ENCODE results near the gene TGFA. TPM values are rescaled to one million over a fixed set of nuclear protein-coding genes. Genes with fewer than 3 reads are reported as not detected.

The TGFA gene
- total and polyA plus RNA-seq, 10 of the 15 experiments (the other 5 are each of a cell fraction or from before 2014, with no cell fraction given): 0.03 to 0.23 TPM; not detected in 8

DNA sequence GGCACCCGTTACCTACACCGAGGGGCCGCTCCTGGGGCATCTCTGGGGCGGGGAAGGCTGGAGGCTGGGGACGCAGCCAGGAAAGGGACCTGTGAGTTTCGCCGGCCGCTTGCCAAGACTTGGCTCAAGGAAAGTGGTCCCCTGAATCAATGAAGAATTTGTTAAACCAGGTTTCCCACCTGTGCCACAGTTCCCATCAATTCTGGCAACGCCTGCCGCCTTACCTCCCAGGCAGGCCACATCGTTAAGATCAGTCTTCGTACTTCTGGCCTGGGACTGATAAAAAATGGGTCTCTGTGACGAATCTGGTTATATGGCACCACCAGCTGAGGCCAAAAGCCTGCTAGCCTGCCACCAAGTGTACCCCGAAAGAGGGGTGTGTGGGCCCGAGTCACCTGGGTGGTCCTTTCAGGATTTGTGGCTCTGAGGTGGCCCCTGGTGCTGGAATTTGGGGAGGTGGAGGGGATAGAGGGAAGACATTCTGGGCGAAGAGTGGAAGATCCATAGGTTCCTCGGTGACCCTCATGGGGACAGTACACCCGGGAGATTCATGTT, 789 bp upstream of the TGFA start:
- CTCF ChIA-PET: no interaction called here
- intact Hi-C loops (cut with micrococcal nuclease; ENCODE audit: unreplicated experiment): no loop called here
- H2AFZ ChIP-seq (ENCODE audit: control insufficient read depth, low read depth, low read length): no peak overlapping the region

DNA sequence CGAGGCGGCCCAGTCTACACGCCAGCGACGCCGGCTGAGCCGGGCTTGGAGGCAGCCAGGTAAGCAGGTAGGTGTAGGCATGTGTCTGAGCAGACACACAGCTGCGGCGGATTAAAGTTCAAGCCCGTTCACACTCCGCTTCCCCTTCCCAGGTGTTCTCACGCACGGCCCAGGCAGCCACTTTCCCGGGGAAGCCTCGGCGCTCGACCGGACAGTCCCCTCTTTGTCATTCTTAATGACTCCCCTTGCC, 367 bp downstream of the TGFA start:
- no peak for DNase-seq (ENCODE audit: low read depth, low spot score)
- Histone ChIP-seq H2AFZ (ENCODE audit: control insufficient read depth, low read depth, low read length) (no peak overlapping the region), H3K36me3 (ENCODE audit: control insufficient read depth in 2 of 2, insufficient read depth in 2 of 2, low read length in 1 of 2) (no peaks in the 10 kb centered on the region), H3K27me3 (replicated peaks in 1 of 2; ENCODE audit: control insufficient read depth in 2 of 2, insufficient read depth in 2 of 2, low read length in 1 of 2) (peaks cover 11 to 16% of the 10 kb centered on the region in 2 experiments), H3K9ac (ENCODE audit: control insufficient read depth, insufficient read depth, low read length) (no peak overlapping the region), H3K4me3 (no peak overlapping the region), H3K4me1 (ENCODE audit: control insufficient read depth, insufficient read depth, low read length) (no peaks in the 10 kb centered on the region), H4K20me1 (ENCODE audit: control insufficient read depth, insufficient read depth) (no peaks in the 10 kb centered on the region; the same call in 1 of the 2 replicates), H3K4me2 (ENCODE audit: control insufficient read depth, insufficient read depth) (peak overlapping the region; percentile 59), H3K27ac (ENCODE audit: control insufficient read depth, insufficient read depth) (no peak overlapping the region), H3K79me2 (ENCODE audit: control insufficient read depth, insufficient read depth, low read length) (no peaks in the 10 kb centered on the region), H3K9me3 (replicated peaks; ENCODE audit: control insufficient read depth, insufficient read depth, low read length) (no peaks in the 10 kb centered on the region)
- BruUV-seq (replicated peaks): no TSS peak
- FAIRE-seq: no peak
- intact Hi-C loops (cut with micrococcal nuclease; ENCODE audit: unreplicated experiment): no loop called here
- peak; percentile 12; the same call in 2 of the 3 replicates for ATAC-seq
- CTCF ChIA-PET: no interaction called here
- 2% methylated on average over 18 of the region's 18 CpGs for WGBS (ENCODE audit: insufficient coverage, insufficient replicate concordance, low lambda C conversion rate, missing lambda C conversion rate)
- SMC1A ChIA-PET (ENCODE audit: uncharacterized antibody, unreplicated experiment): no interaction called here
- in situ Hi-C loops (cut with MboI): no loop called here
- RAD21 ChIA-PET (ENCODE audit: unreplicated experiment): no interaction called here
- TF ChIP-seq, protein P1, sequence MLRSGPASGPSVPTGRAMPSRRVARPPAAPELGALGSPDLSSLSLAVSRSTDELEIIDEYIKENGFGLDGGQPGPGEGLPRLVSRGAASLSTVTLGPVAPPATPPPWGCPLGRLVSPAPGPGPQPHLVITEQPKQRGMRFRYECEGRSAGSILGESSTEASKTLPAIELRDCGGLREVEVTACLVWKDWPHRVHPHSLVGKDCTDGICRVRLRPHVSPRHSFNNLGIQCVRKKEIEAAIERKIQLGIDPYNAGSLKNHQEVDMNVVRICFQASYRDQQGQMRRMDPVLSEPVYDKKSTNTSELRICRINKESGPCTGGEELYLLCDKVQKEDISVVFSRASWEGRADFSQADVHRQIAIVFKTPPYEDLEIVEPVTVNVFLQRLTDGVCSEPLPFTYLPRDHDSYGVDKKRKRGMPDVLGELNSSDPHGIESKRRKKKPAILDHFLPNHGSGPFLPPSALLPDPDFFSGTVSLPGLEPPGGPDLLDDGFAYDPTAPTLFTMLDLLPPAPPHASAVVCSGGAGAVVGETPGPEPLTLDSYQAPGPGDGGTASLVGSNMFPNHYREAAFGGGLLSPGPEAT (IDR thresholded peaks at IDR 0.05; ENCODE audit: low read depth): no peak
- TF ChIP-seq SUPT20H (IDR thresholded peaks at IDR 0.05; ENCODE audit: borderline replicate concordance, control insufficient read depth, low read depth, low read length): no peak
- TF ChIP-seq, protein P2, sequence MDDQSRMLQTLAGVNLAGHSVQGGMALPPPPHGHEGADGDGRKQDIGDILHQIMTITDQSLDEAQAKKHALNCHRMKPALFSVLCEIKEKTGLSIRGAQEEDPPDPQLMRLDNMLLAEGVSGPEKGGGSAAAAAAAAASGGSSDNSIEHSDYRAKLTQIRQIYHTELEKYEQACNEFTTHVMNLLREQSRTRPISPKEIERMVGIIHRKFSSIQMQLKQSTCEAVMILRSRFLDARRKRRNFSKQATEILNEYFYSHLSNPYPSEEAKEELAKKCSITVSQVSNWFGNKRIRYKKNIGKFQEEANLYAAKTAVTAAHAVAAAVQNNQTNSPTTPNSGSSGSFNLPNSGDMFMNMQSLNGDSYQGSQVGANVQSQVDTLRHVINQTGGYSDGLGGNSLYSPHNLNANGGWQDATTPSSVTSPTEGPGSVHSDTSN (IDR thresholded peaks at IDR 0.05; ENCODE audit: insufficient replicate concordance, low read depth, low read length): no peak
- peak; percentile 81; the same call in 1 of the 2 replicates for TF ChIP-seq EZH2 (IDR thresholded peaks at IDR 0.05; ENCODE audit: borderline replicate concordance, control insufficient read depth, low read depth, low read length)
- TF ChIP-seq GABPA (IDR thresholded peaks at IDR 0.05; ENCODE audit: low read depth): no peak
- POLR2A ChIA-PET: no interaction called here

More for the DNA sequence above, 789 bp upstream of the TGFA start:
- Histone ChIP-seq H3K36me3 (ENCODE audit: control insufficient read depth in 2 of 2, insufficient read depth in 2 of 2, low read length in 1 of 2) (no peaks in the 10 kb centered on the region), H3K79me2 (ENCODE audit: control insufficient read depth, insufficient read depth, low read length) (no peaks in the 10 kb centered on the region), H3K4me3 (no peak overlapping the region; the same call in 1 of the 2 replicates), H3K27ac (ENCODE audit: control insufficient read depth, insufficient read depth) (no peak overlapping the region), H3K4me1 (ENCODE audit: control insufficient read depth, insufficient read depth, low read length) (no peaks in the 10 kb centered on the region), H3K4me2 (ENCODE audit: control insufficient read depth, insufficient read depth) (no peak overlapping the region; the same call in 1 of the 2 replicates), H3K9me3 (replicated peaks; ENCODE audit: control insufficient read depth, insufficient read depth, low read length) (no peaks in the 10 kb centered on the region), H3K27me3 (replicated peaks in 1 of 2; ENCODE audit: control insufficient read depth in 2 of 2, insufficient read depth in 2 of 2, low read length in 1 of 2) (peaks cover 11 to 16% of the 10 kb centered on the region in 2 experiments), H3K9ac (ENCODE audit: control insufficient read depth, insufficient read depth, low read length) (no peak overlapping the region), H4K20me1 (ENCODE audit: control insufficient read depth, insufficient read depth) (no peaks in the 10 kb centered on the region; the same call in 1 of the 2 replicates)
- FAIRE-seq: no peak
- 34% methylated on average over 18 of the region's 18 CpGs for WGBS (ENCODE audit: insufficient coverage, insufficient replicate concordance, low lambda C conversion rate, missing lambda C conversion rate)
- ATAC-seq: no peak
- no TSS peak for BruUV-seq (replicated peaks)
- TF ChIP-seq RFX5 (IDR thresholded peaks at IDR 0.05; ENCODE audit: low read depth, low read length) (no peak), HDAC6 (IDR thresholded peaks at IDR 0.05; ENCODE audit: unreplicated experiment) (no peak), KLF5 (IDR thresholded peaks at IDR 0.05; ENCODE audit: partially characterized antibody) (no peak)
- ChIA-PET POLR2A (no interaction called here), RAD21 (ENCODE audit: unreplicated experiment) (interaction anchor here (1.2 kb wide), 1 partner anchor 12 kb away, joined by 3 read pairs; no protein-coding TSS in a partner anchor), SMC1A (ENCODE audit: uncharacterized antibody, unreplicated experiment) (no interaction called here)
- no peak for DNase-seq (ENCODE audit: low read depth, low spot score)
- in situ Hi-C loops (cut with MboI): no loop called here
